GM19351 (cell line): ENCODE results near the gene NOS3.
"Not testable (repeated sequence)": the region's sequence is repeated elsewhere in the genome, so short reads cannot be mapped to it uniquely, and the experiment has no call there.

Source experiments
- ATAC-seq: cut with Tn5 transposase; IDR thresholded peaks from one replicate; pipeline ENCODE4 v1.9.1; 2021; ENCODE audit warnings: mild to moderate bottlenecking, moderate library complexity; ENCODE audit not compliant: unreplicated experiment

NOS3 gene

DNA sequence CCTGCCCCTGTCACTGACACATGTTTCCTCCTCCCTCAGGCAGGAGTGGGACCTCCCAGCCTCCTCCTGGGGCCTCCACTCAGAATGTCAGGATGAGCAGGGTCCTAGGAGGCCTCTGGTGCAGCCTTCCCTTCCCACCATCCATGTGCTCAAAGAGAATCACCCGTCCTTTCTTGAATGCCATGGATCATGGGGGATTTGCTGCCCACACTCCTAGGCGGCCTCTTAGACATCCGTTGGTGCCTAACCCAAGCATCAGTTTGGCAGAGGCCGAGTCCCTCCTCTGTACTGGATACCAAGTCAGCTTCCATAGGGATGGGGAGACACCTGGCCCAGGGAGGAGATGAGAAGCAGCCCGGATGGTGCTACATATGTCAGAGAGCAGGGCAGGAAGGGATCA is 7.0 kb downstream of the NOS3 start:
- no peak for ATAC-seq

DNA sequence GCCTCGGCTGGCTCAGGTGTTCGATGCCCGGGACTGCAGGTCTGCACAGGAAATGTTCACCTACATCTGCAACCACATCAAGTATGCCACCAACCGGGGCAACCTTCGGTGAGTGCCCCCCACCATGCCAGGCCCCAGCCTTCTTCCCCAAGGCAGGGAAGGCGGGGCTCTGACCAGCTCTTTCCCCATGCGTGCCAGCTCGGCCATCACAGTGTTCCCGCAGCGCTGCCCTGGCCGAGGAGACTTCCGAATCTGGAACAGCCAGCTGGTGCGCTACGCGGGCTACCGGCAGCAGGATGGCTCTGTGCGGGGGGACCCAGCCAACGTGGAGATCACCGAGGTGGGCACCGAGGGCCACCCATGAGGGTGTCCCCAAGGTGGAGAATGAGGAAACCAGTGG is 7.5 kb downstream of the NOS3 start:
- no peak for ATAC-seq

DNA sequence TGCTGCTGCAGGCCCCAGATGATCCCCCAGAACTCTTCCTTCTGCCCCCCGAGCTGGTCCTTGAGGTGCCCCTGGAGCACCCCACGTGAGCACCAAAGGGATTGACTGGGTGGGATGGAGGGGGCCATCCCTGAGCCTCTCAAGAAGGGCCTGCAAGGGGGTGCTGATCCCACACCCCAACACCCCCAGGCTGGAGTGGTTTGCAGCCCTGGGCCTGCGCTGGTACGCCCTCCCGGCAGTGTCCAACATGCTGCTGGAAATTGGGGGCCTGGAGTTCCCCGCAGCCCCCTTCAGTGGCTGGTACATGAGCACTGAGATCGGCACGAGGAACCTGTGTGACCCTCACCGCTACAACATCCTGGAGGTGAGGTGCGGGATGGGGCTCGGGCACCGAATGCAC is 8.2 kb downstream of the NOS3 start:
- no peak for ATAC-seq

DNA sequence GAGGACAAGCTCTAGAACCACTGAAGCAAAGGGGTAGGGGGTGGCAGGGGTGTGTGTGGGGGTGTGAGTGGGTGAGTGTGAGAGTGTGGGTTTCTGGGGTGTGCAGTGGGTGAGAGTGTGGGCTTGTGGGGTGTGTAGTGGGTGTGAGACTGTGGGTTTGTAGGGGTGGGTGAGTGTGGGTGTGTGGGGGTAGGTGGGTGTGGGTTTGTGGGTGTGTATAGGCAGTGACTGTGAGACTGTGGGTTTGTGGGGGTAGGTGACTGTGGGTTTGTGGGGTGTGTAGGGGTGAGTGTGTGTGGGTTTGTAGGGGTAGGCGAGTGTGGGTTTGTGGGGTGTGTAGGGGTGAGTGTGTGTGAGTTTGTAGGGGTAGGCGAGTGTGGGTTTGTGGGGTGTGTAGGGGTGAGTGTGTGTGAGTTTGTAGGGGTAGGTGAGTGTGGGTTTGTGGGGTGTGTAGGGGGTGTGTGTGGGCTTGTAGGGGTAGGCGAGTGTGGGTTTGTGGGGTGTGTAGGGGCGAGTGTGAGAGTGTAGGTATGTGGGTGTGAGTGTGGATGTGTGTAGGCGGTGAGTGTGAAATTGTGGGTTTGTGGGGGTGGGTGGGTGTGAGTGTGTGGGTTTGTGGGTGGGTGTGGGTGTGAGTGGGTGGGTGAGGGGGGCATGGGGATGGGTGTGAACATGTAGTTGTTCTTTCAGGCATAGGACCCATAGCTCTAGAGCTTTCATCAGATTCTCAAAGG is 8.8 kb downstream of the NOS3 start:
- ATAC-seq, result no peak

DNA sequence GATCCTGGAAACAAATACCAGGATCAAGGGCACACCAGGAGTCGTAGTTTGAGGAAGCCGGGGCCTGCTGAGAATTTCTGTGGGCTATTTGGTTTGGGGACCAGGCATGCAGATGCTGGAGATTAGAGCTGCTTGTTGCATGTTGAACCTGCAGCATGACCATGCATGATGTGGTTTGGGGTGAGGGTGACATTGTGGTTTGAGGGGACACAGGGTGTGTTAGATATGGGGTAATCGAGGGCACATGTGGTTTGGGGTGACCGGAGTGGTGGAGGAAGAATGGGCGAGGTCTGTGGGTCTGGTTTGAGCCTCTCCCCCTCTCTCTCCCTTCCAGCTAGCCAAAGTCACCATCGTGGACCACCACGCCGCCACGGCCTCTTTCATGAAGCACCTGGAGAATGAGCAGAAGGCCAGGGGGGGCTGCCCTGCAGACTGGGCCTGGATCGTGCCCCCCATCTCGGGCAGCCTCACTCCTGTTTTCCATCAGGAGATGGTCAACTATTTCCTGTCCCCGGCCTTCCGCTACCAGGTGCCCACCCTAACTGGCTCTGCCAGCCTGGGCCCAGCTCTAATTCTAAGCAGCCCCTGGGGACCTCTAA is 10.2 kb downstream of the NOS3 start:
- no peak for ATAC-seq

DNA sequence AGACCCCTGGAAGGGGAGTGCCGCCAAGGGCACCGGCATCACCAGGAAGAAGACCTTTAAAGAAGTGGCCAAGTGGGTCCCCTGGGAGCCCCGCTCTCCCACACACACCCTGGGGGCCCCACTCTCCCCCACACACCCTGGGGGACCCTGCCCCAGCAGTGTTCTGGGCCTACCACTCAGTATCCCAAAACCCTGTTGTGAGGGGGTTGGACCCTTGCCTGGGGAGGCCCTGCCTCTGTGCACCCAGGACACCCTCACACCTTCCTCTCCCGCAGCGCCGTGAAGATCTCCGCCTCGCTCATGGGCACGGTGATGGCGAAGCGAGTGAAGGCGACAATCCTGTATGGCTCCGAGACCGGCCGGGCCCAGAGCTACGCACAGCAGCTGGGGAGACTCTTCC is 10.7 kb downstream of the NOS3 start:
- ATAC-seq, result no peak

DNA sequence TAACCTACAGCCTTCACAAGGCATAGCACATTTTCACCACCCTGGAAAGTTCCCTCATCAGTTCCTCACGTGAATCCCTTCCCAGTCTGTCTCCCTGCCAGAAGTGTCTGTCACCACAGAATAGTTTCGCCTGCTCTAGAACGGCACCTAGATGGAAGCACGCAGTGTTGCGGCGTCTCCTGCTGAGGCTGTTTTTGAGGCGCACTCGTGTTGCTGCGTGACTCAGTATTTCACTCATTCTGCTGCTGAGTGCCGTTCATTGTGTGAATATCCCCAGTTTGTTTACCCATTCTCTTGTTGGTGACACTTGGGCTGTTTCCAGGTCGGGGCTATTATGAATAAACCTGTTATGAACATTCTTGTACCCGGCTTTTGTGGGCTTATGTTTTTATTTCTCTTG is 12.8 kb downstream of the NOS3 start:
- ATAC-seq, result no peak

DNA sequence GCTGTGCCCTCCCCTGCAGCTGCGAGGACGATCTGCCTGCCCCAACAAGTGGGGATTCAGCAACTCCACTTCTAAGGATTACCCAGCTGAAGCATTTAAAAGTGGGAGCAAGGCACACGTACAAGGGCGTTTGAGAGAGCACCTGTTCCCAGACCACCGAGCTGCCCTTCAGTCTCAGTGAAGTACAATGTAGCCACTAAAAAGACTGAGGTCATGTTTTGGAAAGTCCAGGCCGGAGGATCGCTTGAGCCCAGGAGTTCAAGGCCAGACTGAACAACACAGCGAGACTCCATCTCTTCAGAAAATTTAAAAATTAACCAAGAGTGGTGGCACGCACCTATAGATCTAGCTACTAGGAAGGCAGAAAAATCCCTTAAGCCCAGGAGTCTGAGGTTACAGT is 14.7 kb downstream of the NOS3 start:
- ATAC-seq, result no peak

DNA sequence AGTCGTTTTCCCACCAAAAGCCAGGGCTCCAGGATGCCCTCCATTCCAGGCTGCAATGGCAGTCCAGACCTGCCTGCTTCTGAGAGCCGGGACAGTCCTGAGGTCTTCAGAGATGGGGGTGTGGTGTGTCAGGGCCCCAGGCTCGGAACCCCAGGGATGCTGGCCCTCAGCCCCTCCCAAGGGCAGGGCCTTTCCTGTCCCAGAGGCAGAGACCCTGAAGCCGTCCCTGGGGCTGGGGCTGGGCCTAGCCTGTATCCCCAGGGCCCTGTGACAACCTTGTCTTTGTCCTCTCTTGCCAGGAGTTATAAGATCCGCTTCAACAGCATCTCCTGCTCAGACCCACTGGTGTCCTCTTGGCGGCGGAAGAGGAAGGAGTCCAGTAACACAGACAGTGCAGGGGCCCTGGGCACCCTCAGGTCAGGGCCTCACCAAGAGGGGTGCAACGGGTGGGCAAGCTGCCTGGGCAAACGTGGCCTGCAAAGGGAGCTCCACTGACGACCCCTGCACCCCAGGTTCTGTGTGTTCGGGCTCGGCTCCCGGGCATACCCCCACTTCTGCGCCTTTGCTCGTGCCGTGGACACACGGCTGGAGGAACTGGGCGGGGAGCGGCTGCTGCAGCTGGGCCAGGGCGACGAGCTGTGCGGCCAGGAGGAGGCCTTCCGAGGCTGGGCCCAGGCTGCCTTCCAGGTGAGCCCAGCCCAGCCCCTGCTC is 15.9 kb downstream of the NOS3 start:
- ATAC-seq, result no peak

DNA sequence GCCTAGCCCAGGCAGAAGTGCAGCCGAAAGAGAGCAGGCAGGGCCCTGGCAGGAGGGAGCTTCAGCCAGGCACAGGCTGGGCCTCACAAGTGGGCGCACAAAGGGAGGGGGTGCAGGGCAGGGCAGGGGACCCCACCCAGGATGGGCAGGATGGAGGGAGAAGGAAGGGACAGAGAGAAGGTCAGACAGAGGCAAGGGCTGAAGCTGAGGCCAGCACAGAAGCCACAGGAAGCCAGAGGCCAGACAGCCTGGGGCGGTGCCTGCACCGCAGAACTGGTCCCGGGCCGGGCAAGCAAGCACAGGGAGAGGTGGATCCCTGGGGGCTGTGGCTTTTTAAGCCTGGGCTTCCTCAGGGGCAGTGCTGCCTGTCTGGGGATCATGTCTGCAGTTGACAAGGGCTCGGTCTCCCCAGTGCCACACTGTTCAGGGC is 16.7 kb downstream of the NOS3 start:
- no peak for ATAC-seq

DNA sequence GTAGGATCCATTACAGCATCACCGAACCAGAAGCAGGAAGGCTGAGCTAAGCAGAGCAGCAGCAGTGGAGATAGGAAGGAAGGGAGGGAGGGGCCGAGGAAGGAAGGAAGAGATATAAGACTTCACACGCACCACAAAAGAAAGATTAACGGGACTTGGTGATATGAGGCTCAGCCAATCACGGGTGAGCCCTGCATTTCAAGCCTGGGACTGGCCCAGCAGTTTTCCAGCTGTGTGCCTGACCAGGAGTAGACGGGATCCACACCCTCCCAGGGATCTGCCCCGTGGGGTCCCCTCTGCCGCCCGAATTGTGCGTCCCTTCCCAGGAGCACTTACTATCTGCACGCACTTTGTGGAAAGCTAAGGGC is 17.3 kb downstream of the NOS3 start:
- ATAC-seq, result no peak

DNA sequence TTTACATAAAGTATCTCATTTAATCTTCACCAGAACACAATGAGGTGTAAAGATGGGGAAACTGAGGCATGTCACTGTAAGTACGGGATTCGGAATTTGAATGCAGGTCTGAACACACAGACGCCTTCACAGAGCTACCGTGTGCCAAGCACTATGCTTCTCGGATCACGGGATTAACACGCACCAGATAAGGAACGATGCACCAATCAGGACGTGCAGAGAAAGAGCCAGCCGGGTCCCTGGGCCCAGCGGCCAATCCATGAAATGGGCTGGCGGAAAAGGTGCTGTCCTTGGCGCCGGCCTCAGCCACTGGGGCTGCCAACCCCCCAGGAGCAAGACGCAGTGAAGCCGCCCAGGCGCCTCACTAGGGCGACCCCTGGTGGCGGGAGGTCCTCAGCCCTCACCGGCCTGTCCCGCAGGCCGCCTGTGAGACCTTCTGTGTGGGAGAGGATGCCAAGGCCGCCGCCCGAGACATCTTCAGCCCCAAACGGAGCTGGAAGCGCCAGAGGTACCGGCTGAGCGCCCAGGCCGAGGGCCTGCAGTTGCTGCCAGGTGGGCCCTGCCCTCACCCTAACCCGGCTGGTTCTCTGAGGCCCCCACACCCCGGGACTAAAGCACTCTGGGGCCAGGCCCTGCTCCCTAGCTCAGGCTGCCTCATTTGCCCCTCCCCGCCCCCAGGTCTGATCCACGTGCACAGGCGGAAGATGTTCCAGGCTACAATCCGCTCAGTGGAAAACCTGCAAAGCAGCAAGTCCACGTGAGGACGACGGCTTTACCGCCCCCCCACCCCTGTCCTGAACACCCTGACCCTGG is 17.9 kb downstream of the NOS3 start:
- peak; percentile 85 for ATAC-seq

DNA sequence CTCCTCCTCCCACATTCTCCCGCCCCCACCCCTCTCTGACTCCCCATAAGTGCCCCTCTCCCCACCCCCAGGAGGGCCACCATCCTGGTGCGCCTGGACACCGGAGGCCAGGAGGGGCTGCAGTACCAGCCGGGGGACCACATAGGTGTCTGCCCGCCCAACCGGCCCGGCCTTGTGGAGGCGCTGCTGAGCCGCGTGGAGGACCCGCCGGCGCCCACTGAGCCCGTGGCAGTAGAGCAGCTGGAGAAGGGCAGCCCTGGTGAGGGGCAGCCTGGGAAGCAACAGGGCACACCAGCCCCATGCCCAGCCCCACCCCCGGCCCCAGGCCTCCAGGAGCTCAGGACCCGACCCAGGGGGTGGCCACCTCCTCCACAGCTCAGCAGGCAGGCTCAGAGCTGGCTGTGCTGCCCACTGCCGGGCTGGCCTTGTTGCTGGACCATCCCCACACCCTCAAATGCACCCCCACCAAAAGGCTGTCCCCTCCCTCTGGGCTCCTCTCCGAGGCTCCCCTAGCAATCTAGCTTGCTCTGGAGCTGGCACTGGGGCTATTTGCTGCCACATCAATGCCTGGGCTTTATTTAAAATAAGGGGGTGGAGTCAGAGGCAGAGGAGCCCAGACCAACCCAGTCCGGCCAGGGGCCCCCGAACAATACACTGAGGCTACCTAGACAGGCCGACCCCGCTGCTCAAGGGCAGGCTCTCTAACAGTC is 18.7 kb downstream of the NOS3 start:
- no peak for ATAC-seq

DNA sequence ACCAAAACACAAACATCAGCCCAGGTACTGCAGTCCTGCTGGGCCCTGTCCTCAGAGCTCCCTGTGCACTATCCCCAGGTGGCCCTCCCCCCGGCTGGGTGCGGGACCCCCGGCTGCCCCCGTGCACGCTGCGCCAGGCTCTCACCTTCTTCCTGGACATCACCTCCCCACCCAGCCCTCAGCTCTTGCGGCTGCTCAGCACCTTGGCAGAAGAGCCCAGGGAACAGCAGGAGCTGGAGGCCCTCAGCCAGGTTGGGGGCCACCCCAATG is 19.2 kb downstream of the NOS3 start:
- ATAC-seq, result no peak

DNA sequence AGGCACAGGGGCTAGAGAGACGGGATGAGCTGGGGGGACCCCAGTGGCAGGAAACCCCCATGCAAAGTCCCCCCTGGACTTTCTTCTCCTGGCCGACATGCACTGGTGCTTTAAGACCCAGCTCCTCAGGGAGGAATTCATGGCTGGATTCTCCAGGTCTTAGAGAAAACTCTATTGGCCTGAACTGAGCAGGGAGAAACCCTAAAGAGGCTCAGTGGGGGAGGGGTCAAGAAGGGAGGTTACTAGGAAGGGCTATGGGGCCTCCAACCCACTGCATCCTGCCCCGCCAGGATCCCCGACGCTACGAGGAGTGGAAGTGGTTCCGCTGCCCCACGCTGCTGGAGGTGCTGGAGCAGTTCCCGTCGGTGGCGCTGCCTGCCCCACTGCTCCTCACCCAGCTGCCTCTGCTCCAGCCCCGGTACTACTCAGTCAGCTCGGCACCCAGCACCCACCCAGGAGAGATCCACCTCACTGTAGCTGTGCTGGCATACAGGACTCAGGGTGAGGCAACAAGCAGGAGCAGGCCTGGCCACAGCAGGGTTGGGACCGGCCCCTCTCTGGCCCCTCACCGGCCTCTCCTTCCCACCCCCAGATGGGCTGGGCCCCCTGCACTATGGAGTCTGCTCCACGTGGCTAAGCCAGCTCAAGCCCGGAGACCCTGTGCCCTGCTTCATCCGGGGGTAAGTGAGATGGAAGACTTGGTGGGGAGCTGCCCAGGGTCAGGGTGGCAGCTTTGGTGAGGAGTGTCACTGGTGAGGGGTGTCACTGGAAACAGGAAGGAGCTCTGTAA is 19.7 kb downstream of the NOS3 start:
- ATAC-seq, result no peak

DNA sequence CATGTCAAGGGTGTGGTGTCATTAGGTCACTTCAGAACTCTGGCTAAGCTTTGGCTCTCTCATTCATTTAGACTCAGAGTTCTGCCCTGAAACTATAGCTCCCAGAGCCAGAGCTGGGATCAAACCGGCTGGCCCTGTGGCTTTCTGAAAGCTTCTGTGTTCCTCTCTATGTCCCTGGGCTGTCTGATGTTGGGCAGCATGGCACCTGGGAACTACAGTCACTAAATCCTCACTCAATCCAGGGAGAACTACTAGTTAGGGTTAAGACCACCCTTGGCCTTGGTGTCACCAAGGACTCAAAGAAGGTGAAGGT is 20.2 kb downstream of the NOS3 start:
- ATAC-seq, result no peak

DNA sequence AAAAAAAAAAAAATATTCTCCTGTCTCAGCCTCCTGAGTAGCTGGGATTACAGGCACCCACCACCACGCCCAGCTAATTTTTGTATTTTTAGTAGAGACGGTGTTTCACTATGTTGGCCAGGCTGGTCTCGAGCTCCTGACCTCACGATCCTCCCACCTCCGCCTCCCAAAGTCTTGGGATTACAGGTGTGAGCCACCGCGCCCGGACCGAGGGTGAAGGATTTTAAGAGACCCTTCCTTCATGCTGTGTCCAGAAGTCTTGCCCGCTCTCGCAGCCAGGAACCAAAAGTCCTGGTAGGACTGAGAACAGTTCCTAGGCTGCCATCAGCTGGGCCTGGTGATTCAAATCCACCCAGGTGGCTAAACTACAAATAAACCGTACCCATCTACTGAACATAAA is 20.8 kb downstream of the NOS3 start:
- not testable (repeated sequence) for ATAC-seq

DNA sequence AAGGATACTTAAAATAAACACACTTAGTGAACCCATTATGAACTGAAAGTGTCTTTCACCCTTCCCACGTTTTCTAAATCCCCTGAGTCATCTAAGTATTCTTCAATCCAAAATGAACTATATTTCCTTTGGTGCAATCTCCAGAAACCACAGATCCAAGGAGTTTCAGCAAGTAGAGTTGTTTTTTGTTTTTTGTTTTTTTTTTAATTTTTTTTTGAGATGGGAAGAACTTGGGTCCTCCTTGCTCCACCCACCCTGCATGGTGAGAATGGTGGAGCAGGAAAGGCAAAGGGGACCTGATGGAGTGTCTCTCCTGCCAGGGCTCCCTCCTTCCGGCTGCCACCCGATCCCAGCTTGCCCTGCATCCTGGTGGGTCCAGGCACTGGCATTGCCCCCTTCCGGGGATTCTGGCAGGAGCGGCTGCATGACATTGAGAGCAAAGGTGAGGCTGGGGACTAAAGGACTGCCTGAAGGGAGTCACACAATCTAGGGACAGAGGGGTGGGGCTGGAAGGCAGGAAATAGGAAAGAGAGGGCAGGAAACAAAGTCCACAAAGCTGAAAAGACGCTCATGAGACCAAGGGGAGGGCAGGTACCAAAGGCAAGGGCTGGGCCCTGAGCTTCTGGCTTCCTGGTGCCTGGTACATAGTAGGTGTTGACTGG is 21.3 kb downstream of the NOS3 start:
- ATAC-seq, result no peak

DNA sequence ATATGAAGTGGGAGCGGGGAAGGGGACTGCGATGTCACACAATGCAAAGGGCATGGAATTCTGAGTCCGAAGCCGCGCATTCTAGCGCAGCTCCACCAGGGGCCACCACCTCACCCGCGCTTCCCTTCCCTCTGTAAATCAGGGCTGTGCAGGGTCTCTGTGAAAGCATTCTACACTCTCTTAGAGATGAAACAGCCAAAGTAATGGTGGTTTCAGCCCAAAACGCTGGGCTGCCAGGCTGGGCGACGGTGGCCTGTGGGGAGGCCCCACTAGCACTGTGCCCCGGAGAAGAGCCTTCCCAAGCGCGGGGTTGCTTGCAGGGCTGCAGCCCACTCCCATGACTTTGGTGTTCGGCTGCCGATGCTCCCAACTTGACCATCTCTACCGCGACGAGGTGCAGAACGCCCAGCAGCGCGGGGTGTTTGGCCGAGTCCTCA is 22.1 kb downstream of the NOS3 start:
- no peak for ATAC-seq

DNA sequence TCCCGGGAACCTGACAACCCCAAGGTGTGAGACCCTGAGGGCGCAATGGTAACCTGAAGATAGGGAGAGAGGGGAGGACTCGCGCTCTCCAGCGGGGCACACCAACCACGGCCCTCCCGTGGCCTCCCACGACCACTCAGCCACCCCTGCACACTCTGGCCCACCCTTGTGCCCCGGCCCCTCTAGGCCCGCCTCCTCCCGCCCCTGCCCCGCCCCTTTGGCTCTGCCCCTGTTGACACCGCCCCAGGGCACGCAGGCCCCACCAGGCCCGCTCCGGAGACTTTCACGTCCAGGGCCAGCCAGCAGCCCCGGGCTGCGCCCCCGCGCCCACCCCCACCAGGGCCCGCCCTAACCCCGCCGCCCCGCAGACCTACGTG is 22.5 kb downstream of the NOS3 start:
- ATAC-seq, result no peak
